GM10248 (cell line): ENCODE results near the gene PAAF1.
"Not testable (repeated sequence)": the region's sequence is repeated elsewhere in the genome, so short reads cannot be mapped to it uniquely, and the experiment has no call there.

Experiments
- CTCF ChIA-PET: fragments of 300-600 bp; sonication (Branson Sonifier 250); formaldehyde crosslinking; extraction: SDS; loops from one replicate; lab custom pipeline; 2021; ENCODE audit warnings: antibody characterized with exemption; lab: Yijun Ruan, JAX
- POLR2A ChIA-PET: fragments of 350-650 bp; sonication (Branson Sonifier 250); formaldehyde crosslinking; extraction: SDS; loops from one replicate; lab custom pipeline; 2020; ENCODE audit warnings: antibody characterized with exemption; lab: Yijun Ruan, JAX
- DNase-seq: peaks from one replicate; pipeline ENCODE4 v3.0.0; 2012; ENCODE audit errors: extremely low spot score
- TF ChIP-seq, protein P1 (sequence below): IDR thresholded peaks from 2 replicates; pipeline ENCODE4 v1.5.1; 2012; ENCODE audit warnings: mild to moderate bottlenecking, low read depth; ENCODE audit errors: extremely low read depth, missing control alignments, control extremely low read depth

Gene PAAF1

DNA sequence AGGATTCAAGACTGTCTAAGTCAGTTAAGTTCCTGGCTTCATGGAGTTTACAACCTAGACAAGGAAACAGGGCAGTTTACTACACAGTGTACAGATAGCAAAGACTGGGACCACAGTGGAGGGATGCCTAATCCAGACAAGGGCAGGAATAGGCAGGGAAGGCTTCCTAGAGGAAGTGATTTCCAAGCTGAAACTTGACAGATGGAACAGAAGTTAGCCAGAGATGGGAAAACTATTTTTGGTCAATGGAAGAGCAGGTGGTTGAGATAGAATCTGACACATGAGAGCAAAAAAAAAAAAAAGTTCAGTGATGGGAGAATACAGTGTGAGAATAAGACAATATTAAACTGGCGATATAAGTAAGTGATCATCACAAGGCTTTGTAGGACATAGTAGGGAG is 1.4 kb upstream of the PAAF1 start:
- ChIA-PET CTCF (no interaction called here), POLR2A (no interaction called here)
- TF ChIP-seq, protein P1, sequence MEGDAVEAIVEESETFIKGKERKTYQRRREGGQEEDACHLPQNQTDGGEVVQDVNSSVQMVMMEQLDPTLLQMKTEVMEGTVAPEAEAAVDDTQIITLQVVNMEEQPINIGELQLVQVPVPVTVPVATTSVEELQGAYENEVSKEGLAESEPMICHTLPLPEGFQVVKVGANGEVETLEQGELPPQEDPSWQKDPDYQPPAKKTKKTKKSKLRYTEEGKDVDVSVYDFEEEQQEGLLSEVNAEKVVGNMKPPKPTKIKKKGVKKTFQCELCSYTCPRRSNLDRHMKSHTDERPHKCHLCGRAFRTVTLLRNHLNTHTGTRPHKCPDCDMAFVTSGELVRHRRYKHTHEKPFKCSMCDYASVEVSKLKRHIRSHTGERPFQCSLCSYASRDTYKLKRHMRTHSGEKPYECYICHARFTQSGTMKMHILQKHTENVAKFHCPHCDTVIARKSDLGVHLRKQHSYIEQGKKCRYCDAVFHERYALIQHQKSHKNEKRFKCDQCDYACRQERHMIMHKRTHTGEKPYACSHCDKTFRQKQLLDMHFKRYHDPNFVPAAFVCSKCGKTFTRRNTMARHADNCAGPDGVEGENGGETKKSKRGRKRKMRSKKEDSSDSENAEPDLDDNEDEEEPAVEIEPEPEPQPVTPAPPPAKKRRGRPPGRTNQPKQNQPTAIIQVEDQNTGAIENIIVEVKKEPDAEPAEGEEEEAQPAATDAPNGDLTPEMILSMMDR, result no peak

DNA sequence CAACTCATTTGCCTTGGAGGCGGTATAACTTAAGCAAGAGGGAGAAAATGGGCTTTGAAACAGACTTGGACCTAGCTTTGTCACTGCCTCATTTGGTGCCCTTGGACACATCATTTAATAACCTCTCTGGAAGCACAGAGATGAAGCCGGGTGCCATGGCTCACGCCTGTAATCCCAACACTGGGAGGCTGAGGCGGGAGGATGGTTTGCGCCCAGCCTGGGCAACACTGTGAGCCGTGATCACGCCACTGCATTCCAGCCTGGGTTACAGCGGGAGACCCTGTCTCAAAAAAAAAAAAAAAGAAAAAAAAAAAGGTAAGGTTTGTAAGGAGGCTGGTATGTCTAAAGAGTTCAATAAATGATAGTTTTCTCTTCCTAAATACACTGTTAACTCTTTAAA is 959 bp upstream of the PAAF1 start:
- no peak for DNase-seq
- ChIA-PET CTCF (no interaction called here), POLR2A (no interaction called here)
- TF ChIP-seq, protein P1, result no peak

More for the DNA sequence above, 1.4 kb upstream of the PAAF1 start:
- no peak for DNase-seq

DNA sequence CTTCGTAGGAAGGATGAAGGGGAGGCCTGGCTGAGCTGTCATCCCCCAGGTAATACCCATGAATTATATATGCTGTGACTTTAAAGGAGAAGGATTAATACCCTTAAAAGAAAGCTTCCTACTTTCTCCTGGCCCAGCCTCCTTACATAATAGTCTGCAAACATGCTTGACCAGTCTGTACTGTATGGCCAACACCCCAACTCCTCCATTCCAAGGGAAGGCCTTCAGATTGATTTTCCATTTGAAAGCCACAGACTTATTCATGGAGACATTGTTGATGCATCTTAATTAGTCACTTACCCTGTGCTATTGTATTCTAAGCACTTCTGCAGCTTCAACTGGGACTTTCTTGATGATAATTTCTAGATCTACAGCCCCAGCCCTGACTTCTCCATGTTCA is 2.0 kb downstream of the PAAF1 start:
- no peak for DNase-seq
- ChIA-PET CTCF (interaction anchor here (0.7 to 1.3 kb wide), 3 partner anchors 10 to 27 kb away, joined by 3 to 4 read pairs (median 3); no protein-coding TSS in a partner anchor), POLR2A (interaction anchor here (0.6 kb wide), 1 partner anchor 21 kb away, joined by 4 read pairs; no protein-coding TSS in a partner anchor)
- TF ChIP-seq, protein P1, result no peak

DNA sequence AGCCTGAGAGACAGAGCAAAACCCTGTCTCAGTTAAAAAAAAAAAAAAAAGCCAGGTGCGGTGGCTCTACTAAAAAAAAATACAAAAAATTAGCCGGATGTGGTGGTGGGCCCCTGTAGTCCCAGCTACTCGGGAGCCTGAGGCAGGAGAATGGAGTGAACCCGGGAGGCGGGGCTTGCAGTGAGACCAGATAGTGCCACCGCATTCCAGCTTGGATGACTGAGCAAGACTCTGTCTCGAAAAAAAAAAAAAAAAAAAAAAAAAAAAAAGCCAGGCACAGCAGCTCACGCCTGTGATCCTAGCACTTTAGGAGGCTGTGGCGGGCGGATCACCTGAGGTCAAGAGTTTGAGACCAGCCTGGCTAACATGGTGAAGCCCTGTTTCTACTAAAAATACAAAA is 3.6 kb downstream of the PAAF1 start:
- CTCF ChIA-PET, result interaction anchor here (1.4 kb wide), 1 partner anchor 12 kb away, joined by 3 read pairs; no protein-coding TSS in a partner anchor
- POLR2A ChIA-PET, DNase-seq: not testable (repeated sequence)

DNA sequence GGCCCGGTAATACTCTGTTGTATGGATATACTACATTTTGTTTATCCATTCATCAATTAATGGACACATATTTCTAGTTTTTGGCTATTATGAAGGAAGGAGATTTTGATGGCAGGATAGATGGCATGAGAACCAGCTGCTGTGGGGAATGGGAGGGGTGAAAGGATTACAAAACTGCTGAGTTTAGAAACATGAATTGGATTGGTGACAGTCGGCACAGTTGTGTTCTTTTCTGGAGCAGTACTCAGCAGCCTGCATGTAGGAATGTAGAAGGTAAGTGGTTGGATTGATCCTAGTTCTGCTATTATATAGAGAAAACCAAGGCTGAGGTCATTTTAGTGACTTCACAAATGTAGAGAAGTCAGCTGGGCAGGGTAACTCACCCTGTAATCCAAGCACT is 7.1 kb downstream of the PAAF1 start:
- TF ChIP-seq, protein P1, result no peak
- ChIA-PET POLR2A (no interaction called here), CTCF (no interaction called here)
- DNase-seq, result no peak

DNA sequence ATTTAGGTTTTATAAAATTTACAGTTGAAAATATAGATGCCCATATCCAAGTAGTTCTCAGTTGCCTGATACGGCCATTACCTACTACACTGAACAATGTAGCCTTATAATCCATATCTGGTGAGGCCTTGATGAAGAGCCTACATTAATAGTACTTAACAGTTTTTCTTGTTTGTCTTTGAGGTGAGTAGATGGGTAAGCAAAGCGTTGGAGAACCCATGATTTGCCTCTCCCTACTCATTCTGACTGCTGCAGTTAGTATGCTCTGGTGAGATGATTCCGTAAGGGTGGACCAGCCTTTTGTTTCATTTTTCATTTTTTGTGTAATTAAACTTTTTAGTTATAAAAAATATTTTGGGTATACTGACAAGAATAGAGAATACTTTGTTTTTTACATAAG is 11.4 kb downstream of the PAAF1 start:
- TF ChIP-seq, protein P1, result no peak
- ChIA-PET POLR2A (no interaction called here), CTCF (no interaction called here)
- DNase-seq, result no peak

DNA sequence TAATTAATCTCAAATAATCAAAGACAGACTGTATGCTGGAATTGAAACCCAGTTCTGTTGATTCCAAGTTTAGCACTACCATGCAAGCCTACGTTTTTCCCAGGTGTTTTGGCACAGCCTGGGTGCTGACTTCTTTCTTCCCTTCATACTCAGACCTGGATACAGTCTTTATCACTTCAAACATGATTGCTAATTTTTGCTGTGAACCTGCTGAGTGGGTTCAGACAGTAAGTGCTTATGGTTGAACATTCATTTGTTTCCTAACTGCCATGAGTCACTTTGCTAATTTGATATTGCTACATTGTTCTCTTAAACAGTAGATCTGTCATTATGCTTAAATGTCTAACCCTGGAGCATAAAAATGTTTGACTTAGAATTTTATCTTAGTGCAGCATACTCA is 12.2 kb downstream of the PAAF1 start:
- POLR2A ChIA-PET, result no interaction called here
- TF ChIP-seq, protein P1, result no peak
- CTCF ChIA-PET, result no interaction called here
- no peak for DNase-seq
